ENCODE data around the gene PEAR1.

The PEAR1 gene, protein sequence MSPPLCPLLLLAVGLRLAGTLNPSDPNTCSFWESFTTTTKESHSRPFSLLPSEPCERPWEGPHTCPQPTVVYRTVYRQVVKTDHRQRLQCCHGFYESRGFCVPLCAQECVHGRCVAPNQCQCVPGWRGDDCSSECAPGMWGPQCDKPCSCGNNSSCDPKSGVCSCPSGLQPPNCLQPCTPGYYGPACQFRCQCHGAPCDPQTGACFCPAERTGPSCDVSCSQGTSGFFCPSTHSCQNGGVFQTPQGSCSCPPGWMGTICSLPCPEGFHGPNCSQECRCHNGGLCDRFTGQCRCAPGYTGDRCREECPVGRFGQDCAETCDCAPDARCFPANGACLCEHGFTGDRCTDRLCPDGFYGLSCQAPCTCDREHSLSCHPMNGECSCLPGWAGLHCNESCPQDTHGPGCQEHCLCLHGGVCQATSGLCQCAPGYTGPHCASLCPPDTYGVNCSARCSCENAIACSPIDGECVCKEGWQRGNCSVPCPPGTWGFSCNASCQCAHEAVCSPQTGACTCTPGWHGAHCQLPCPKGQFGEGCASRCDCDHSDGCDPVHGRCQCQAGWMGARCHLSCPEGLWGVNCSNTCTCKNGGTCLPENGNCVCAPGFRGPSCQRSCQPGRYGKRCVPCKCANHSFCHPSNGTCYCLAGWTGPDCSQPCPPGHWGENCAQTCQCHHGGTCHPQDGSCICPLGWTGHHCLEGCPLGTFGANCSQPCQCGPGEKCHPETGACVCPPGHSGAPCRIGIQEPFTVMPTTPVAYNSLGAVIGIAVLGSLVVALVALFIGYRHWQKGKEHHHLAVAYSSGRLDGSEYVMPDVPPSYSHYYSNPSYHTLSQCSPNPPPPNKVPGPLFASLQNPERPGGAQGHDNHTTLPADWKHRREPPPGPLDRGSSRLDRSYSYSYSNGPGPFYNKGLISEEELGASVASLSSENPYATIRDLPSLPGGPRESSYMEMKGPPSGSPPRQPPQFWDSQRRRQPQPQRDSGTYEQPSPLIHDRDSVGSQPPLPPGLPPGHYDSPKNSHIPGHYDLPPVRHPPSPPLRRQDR

DNA sequence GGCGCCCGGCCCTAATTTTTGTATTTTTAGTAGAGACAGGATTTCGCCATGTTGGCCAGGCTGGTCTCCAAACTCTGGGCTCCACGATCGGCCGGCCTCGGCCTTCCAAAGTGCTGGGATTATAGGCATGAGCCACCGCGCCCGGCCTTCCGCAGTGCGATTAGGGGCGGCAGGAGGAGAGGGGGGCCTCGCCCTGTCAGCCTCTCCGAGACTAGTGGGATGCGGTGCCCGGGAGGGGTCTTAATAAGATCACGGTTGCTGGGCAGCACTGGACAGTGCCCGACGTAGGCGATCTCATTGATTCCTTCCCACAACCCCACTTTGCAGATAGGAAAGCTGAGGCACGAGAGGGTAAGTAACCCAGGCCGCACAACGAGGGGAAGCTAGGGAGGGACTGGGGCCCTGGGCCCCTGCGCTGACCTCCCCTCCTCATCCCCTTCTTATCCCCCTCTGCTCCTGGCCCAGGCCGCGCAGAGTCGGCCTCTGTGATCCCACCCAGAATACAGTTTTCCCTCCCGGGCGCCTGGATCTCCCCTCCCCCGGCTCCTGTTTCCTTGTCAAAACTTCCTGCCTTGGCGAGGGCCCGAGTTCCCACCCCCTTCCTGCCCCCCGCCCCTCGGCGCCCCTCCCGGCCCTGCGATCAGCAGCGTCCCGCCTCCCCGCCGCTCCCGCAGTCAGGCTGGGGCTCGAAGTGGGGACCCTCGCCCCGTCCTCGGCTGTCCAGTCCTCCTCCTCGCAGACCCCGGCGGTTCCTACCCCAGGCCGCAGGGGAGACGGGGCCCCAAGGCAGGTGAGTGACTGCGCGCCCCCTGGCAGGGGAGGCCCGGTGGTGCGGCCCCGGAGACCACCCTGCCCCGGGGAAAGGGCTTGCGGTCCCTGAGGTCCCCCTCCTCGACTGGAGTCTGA lies at the start of gene PEAR1:
Gene PEAR1 (plus strand): TSS at position 671 of the 906 bp plus-strand sequence. CDS start 10,209 bp downstream, outside the sequence.
- DNase-seq (ENCODE audit: low read depth, low spot score), result no peak

DNA sequence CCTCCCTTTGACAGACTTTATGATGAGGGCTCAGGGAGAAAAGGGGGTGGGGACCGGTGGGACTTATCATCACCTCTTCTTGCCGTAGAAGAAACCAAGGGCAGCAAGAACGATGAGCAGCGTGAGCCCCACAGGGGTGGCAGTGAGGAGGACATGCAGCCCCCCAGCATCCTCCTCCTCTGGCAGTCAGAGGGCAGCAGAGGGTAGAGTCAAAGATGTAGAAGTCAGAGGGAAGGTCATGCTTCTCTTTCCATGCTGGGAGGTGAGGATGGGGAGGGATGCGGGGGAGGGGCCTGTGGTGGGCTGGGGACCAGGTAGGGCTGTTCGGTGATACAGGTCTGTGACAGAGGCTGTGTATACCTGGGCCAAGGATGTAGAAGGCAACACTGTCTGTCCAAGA lies 49.4 kb upstream of the PEAR1 start:
- no peak for DNase-seq (ENCODE audit: low read depth, low spot score)

DNA sequence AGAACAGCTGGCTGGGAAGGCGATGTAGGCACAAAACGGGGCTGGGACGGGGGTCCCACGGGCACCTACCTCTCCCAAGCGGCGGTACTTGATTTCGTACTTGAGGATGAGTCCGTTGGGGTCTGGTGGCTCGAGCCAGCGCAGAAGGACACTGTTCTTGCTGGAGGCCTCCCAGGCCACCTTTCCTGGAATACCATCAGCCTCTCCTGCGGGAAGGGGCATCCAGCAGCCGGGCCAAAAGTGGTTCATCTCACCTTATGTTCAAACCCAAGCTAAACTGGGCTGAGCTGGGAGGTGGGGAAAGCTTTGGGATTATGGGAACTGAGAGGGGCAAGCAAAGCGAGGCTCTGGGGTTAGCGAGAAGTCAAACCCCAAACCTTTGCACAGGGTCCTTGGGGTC lies 48.9 kb upstream of the PEAR1 start:
- DNase-seq (ENCODE audit: low read depth, low spot score), result no peak

DNA sequence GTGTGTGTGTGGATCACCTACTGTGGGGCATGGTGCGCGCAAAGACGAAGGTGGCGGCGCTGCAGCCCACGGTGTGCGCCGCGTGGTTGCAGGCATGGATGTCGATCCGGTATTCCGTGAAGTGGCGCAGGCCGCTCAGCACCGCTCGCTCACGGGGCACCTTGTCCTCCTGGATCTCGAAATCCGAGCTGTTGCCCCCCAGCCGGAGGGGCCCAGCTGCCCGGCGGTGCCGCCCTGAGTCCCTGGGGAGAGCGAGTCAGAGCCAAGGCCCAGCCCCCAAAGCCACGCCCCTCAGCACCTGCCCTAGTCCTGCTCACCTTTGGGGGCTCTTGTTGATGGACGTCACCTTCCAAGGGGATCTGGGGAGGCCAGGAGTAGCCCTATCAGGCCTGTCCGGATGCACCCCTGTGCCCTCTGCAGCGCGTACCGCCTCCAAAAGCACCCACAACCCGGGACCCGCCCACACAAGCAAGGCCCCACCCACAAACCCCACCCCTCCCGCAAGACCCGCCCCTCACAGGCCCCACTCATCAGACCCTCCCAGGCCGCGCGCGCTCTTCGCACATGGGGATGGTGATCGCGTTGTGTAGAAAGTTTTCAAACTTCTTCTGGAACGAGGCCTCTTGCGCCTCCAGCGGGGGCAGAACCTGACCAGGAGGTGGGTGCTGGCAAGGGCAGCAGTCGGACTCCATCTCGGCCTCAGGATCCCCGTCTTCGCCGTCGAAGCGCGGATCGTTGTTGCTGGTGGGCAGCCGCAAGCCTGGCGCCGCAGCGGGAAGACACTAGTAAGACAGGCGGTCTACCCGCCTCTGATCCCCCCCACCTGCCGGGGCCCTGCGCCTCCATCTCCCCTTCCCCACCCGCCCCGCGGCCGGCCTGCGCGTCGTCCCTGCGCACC lies 48.2 kb upstream of the PEAR1 start:
- DNase-seq (ENCODE audit: low read depth, low spot score), result no peak

DNA sequence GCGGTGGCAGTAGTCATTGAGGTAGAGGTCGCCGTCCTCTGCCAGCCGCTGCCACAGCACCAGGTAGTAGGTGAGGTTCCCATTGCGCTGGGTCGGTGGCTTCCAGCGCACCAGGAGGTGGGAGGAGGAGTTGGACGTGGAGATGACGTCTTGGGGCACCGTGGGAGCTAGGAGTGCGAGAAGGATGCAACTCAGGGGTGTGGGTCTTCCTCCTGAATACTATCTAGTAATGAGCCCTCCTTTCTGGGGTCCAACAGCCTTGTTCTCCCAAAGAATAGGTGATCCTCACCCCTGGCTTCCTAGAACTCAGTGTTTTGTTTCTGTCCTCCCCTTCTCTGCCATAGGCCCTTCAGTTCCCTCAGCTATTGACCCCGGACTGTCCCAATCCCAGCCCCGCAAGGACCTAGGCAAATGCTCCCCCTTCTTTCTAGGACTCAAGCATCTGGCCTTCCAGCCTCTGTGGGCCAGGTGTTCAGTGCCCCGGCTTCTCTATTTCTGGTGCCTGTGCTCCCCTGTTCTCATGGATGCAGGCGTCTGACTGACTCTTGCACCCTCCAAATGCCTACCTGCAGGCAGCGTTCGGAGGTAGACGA lies 47.5 kb upstream of the PEAR1 start:
- no peak for DNase-seq (ENCODE audit: low read depth, low spot score)

DNA sequence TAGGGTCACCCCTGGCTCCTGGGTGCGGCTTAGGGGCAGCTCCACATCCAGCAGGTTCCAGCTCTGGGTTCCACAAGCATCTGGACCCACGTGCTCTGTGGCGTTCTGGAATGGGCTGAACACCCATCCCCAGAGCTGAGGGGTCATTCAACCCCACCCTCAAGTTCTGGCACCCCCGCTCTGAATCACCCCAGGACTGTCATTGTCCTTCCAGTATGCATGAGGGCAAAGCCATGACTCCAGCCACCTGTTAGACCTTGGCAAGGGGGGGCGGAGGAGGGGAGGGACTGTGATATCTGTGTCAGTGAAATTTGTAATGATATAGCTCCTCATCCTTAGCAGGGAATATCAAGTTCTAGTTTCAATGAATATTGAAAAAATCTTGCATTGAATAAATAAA lies 46.9 kb upstream of the PEAR1 start:
- no peak for DNase-seq (ENCODE audit: low read depth, low spot score)

DNA sequence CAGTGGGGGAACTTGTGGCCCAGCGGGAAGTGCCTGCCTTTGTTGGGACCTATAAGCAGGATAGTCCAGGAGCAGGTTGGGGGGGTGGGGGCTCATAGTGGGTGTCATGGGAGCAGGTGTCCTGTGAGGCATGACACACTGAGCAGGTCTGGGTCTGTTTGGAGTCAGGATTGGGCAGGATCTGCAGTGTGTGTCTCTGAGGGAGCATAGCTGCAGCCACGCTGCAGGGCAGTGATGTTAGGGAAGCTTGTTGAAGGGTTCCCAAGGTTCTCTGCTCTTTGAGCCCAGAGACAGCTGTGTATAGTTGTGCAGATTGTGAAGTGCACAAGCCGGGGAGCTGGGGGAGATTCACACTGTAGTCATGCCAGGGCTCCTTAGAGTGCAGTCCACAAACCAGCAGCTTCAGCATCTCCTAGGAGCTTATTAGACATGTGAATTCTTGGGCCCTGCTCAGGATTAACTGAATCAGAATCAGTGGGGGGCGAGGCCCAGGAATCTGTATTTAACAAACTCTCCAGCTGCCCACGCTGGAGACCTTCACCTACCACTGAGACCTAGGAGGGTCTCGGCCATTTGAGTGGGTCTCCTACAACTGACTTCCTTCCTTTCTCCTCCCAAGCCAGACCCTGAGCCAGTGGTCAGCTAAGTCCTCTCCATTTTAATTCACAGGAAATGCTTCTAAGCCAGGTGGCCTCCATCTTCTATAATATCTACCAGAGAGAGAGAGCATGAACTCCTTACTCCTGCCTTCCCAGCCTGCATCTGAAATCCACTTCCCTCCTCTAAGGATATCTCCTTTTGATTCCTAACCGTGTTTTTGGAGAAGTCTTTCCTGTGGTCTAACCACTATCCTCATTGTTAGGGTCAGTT lies 45.7 kb upstream of the PEAR1 start:
- no peak for DNase-seq (ENCODE audit: low read depth, low spot score)

DNA sequence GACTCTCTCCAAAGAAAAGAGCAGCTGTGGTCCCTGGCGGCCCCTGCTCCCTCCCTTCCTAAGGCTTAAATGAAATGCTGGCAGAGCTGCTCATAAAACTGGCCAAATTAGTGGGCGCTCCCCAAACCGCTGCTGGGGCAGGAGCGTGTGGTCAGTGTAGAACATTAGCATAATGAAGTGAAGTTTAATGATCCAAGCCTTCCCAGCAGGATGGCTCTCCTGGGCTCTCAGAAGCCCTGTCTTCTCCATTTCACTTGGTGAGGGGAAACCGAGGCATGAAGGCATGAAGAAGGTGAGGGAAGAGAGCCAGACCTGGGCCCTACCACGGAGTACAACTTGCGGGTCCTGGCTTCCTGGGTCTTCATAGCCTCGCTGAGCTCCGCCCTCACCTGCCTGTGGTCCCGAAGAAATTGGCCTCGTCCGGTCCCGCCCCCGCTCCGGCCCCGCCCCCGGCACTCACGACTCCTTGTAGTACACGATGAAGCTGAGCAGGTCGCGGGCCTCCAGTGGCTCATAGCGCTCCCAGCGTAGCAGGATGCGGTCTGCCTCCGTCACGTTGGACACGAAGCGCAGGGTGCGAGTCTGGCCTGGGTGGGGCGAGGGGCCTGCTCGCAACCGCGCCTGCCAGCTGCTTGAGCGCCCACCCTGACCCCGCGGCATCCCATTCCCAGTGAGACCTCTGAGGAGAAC lies 44.9 kb upstream of the PEAR1 start:
- DNase-seq (ENCODE audit: low read depth, low spot score), result no peak

DNA sequence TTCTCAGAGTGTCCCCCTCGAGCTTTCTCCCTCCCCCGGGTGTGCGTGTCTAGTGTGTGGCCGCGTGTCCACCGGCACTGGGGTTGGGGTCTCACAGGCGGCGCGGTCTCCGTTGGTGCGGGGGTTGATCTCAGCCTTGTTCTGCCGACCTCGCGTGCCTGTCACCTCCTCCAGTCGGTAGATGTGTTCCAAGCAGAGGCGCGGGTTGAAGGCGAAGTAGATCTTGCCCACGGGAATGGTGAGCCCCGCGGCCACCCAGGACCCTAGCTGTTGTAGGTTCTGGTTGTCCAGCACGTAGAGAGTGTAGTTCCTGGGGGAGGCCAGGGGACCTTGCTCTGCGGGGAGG lies 44.4 kb upstream of the PEAR1 start:
- DNase-seq (ENCODE audit: low read depth, low spot score), result no peak

DNA sequence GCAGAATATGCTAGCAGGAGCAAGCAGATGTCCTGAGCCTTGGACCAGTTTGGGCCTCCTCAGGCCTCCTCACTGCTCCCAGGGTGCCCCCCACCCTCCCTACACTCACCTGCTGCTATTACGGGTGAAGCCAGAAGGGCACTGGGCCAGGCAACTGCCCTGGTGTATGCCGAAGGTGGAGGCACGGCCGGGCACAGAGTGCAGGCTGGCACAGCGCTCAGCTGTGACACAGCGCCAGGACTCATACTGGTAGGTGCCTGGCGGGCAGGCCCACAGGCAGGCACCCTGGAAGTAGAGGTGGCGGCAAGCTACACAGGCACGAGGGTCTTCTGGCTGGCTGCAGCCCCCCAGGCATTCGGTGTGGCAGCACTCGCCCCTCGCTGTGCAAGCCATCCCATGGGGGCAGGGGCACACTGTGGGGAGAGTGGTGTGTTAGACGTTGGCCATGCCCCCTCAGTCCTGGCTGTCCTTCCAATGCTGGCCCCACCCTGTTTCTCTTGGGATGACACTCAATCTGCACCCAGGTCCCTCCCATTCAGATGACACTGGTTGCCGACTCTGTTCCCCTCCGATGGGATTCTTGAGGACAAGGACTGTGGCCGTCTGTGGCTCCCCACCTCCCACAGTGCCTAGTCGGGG lies 41.6 kb upstream of the PEAR1 start:
- DNase-seq (ENCODE audit: low read depth, low spot score), result no peak

DNA sequence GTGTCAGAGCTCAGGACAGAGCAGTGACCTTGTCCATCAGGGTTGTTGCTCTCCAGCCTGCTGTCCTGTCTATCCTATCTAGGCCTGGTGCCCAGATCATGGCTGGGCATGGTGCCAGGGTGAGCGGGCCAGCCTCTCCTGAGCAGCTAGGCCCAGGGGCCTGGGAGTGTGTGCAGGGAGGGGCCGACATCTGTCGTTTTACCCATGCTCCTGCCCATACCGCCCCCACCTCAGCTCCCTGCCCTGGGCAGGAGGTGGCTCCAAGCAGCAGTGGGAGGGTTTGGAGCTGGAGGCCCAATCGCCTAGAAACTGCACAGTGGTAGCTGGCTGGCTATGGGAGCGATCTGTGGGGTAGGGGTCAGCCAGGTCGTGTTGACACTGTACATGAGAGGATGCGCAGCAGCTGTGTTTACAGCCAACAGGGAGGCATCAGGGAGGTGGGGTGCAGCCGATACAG lies 41.1 kb upstream of the PEAR1 start:
- peak; percentile 83 for DNase-seq (ENCODE audit: low read depth, low spot score)

DNA sequence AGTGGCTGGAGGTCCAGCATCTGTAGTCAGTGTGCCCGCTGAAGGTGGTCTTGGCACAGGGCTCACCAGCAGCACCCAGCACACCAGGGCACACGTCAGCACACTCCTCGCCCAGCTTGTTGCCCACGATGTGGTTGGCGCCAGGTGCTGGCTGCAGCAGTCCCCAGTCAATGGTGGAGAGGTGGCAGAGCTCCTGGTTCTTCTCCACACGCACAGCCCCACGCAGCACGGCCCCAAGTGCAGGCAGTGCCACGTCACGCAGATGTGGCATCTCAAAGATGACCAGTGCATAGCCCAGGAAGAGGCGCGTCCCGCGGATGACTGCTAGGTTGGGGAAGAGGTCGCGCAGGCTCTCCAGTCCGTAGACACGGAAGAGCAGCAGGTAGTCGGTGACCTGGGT lies 39.8 kb upstream of the PEAR1 start:
- DNase-seq (ENCODE audit: low read depth, low spot score), result no peak

DNA sequence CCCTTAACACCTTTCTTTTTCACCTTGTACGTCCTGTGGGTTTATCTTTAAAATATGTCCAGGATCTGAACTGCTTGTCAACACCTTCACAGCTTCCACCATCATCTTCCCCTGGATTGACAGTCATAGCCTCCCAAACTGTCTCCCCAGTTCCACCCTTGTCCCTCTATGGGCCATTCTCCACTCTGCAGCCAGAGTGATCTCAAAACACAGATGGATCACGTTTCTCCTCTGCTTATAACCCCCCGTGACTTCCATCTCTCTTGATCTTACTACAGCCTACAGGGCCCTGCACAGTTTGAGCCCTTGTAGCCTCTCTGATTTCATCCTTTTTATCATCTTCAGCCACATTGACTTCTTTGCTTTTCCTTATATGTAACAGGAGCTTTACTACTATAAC lies 38.9 kb upstream of the PEAR1 start:
- DNase-seq (ENCODE audit: low read depth, low spot score), result no peak

DNA sequence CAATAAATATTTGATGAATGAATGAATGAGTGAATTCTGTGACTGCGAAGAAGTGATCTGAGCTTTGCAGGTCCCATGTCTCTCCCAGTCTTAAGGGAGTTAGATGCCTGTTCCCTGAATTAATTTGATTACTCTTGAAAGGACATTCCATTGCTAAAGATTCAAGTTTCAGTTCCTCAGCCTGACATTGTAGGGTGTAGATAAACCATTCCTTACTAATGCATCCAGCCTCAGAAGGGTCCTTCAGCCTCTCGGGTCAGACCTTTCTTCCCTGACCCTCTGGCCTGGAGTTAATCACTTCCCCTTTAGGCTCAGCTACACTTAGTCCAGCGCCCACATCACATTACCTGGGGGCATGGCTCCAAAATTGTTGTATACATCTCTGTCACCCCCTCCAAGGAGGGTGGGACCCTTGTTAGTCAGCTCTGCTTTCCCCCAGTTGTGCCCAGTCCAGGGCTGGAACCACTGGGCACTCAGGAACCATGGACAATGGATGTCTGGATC lies 37.2 kb upstream of the PEAR1 start:
- DNase-seq (ENCODE audit: low read depth, low spot score), result no peak

DNA sequence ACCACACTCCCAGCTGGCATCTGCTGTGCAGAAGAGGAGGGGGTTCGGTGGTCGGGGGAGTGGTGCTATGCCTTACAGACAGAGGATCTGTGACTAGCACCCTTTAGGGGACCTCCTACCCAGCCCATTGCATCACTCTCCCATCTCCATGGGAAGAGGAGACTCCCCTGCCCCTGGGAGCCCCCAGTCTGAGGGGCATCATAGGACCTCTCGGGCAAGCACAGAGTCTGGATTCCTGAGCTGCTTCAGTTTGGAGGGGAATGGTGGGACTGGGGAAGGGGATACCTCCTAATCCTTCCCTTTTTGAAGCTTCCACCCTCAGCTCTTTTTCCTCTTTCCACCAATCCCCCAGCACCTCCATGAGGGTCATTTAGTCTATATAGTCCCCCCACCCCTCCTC lies 36.0 kb upstream of the PEAR1 start:
- no peak for DNase-seq (ENCODE audit: low read depth, low spot score)

DNA sequence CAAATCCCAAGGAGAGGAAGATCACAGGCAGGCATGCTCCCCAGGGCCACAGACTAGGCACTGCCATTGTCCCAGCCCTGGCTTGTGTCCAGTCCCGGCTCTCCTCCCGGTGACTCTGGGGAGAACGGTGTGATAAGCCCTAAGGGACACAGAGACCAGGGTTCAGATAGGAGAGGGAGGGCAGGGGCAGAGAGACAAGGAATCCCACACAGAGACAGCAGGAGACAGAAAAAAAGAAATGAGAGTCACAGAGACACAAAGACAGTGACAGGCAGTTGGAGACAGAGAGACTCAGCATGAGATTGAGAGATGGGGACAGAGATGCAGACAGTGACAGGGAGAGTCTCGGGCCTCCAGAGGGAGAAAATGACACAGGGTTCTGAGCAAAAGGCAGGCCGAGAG lies 35.0 kb upstream of the PEAR1 start:
- no peak for DNase-seq (ENCODE audit: low read depth, low spot score)

DNA sequence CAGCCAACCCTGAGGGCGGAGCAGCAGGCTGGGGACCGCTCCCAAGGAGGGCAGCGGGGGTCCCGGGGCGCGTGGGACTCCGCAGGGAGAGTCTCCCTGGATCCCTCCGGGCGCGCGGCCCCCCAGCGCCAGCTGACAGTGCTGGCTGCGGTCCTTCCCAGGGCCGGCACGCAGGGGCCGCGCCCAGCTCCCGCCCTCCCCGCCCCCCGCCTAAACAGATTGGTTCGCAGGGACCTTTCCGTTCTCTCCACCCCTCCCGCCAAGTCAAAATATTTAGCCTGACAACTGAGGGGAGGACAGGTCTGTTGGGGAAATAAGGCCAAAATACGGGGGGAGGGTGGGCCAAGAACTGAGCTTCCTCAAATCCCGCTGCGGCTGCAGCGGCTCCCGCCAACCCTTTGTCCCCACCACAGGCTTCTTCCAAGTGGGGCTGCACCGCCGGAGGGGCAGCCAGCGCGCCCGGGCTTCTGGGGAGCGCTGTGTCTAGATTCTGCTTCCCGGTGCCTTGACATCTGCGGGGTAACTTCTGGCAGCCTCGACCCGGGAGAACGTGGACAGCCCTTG lies 34.5 kb upstream of the PEAR1 start, which contains the start of gene INSRR:
Gene INSRR (minus strand): TSS at position 159 of the 564 bp plus-strand sequence. CDS start 496 bp downstream, outside the sequence.
- no peak for DNase-seq (ENCODE audit: low read depth, low spot score)
